HG03196 (cell line): ENCODE results near the gene ENKUR.

Experiments
- ATAC-seq: cut with Tn5 transposase; IDR thresholded peaks from one replicate; pipeline ENCODE4 v1.9.1; 2021; ENCODE audit not compliant: unreplicated experiment

ENKUR gene, protein sequence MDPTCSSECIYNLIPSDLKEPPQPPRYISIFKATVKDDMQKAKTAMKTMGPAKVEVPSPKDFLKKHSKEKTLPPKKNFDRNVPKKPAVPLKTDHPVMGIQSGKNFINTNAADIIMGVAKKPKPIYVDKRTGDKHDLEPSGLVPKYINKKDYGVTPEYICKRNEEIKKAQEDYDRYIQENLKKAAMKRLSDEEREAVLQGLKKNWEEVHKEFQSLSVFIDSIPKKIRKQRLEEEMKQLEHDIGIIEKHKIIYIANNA

DNA sequence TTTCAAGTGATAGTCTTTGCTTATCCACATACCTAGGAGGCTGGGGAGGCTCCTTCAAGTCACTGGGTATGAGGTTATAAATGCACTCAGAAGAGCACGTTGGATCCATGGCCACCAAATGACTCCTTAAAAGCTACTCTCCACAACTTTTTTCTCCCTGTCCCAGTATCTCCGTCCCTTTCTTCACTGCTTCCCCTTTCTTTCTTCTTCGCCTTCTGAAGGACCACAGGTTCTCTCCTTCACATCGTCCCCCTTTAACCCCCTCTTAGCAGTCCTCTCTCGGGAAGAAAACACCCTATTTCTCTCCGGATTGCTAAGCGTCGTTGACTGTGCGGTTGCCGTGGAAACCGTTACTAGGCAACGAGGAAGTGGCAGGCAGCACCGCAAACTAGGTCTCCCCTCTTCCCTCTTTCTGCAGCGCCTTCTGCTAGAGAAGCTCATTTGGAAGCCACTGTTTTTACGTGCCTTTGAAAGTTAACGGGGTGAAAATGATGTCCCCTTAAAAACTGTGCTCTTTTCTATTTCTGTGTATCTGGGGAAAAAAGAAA is at the start of gene ENKUR:
Gene ENKUR (minus strand): TSS at position 331 of the 548 bp plus-strand sequence. CDS start 222 bp downstream, at position 109.
- ATAC-seq, result peak; percentile 63

DNA sequence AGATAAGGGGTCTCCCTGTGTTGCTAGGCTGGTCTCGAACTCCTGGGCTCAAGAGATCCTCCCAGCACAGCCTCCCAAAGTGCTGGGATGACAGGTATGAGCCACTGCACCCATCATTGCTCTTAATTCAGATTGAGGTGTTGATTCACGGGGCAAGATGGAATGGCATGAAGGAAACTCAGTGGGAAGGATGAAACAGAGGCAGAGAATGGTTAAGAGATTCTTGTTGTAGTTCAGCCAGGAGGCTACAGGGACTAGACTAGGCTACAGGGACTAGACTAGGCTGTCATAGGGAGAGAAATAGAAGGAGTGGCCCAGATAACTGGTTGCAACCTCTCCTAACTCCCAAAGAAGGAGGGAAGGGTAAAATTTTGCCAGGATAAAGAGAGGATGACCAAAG is 48.4 kb upstream of the ENKUR start:
- ATAC-seq, result no peak

DNA sequence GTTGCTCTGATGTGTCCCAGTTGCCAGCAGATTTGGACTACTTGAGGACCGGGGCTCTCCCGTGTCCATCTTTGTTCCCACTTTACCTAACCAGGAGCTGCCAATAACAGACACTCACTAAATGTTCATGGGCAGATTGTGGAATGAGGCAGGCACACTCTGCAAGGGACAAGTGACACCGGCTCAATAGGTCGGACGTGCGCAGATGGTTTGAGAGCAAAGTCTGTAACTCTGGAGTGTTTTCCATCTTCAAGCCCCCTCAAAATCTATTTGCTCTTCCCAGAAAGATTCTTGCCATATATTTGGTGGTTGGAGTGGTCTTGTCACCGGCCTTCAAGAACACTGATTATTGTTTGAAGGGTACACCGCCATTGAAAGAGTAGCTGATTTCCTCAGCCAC is 47.7 kb upstream of the ENKUR start:
- ATAC-seq, result no peak

DNA sequence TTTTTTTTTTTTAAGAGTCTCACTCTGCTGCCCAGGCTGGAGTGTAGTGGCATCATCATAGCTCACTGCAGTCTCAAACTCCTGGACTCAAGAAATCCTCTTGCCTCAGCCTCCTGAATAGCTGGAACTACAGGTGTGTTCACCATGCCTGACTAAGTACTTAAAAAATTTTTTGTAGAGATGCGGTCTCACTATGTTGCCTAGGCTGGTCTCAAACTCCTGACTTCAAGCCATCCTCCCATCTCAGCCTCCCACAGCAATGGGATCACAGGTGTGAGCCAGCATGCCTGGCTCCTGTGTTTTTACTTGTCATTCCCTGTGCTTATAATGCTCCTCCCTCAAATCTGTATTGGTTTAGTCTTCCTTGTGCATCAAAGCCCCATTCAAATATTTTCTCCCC is 47.2 kb upstream of the ENKUR start:
- no peak for ATAC-seq

DNA sequence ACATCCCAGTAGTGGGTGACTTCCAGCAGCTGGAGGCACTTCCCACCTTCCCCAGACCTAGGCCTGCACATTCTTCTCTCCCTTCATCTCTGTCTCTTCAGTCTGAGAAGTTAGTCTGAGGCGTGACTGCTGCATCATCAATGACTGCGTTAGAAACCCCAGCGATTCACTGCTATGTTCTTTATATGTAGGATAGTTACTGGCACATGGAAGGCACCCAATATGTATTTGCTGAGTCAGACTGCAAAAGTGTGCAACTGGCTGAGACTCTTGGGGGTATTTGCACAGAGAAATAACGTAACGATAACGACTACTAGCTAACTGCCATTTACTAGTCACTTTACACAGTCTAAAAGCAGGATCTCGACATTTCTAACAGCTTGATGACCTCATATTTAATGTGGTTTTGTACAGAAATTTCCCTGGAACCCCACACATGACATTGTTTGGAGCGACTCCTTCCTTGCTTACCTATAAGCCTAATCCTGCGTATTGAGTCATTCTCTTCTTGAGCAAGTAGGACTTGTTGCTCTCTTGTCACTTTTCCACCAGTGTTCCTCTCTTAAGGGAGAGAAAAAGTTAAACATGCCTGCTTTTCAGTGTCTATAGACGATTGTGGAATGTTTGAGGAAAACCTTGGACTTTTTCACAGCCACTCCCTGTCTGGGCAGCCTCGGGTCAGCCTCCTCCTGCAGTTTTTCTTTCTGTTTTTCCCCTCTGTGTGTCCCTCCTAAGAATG is 45.9 kb upstream of the ENKUR start:
- ATAC-seq, result no peak

DNA sequence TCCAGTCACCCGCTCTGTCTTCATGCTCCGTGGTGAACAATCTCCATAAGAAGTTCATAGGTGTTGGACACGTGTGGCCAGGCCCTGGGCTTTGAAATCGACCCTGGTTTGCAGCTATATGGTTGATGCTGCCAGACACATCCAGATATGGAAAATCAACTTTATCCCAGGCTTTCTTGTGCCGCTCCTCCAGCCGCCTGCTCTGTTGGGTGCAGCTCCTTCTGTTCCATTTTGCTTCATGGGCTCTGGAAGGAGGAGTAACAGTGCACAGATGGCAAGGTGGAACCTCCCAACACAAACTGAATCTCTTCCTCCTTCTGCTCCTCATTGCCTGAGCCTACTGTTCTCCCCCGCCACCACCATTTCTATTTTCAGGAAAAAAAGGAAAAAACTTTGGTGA is 45.2 kb upstream of the ENKUR start:
- ATAC-seq, result no peak

DNA sequence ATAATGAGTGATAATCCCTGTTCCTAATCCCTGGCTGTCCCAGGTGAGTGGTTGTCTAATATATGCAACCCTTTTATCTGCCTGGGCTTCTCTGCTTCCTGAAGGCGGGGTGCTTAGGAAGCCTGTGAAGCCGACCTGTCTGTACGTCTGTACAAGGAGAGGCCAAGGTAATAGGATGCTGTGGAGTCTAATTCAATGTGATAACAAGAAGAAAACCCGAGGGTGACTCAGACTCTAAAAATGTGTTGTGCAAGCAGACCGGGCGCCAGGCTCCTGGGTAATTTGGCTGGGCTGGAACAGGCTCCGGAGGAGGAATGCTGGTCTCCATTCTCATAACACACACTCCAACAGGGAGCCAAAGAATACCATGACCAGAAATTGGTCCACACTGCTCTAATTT is 44.0 kb upstream of the ENKUR start:
- ATAC-seq, result no peak

DNA sequence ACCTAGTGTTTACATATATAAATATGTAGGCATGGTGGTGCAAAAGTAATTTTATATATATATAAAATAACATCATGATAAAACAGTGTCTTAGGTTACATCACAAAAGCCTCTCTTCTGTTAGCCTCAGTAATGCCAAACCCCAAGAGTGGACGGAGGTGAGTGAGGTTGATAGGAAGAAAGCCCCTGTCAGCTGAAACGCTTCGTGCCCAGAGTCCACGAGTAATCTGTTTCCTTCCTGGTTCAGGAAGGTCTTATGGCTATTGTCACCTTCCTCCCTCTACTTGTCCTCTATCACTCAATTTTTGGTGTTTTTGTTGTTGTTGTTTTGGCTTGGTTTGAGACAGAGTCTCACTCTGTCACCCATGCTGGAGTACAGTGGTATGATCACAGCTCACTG is 41.9 kb upstream of the ENKUR start:
- ATAC-seq, result no peak

DNA sequence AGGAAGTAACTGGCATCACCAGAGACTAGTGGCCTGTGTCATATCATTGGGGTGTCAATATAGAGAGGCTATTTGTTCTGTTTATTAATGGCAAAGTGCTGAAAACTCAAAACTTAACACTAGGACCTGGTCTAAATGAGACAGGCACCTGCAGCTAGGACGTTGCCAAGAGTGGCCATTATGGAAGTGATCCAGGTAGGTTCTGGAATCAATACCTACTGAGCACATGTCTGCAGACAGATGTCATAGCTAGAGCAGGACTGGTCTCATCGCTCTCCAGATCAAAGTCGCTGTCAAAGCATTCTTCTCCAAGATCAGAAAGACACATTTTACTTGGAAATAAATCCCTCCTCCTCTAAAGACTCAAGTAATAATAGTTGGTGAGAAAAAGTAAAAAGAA is 40.8 kb upstream of the ENKUR start:
- no peak for ATAC-seq

DNA sequence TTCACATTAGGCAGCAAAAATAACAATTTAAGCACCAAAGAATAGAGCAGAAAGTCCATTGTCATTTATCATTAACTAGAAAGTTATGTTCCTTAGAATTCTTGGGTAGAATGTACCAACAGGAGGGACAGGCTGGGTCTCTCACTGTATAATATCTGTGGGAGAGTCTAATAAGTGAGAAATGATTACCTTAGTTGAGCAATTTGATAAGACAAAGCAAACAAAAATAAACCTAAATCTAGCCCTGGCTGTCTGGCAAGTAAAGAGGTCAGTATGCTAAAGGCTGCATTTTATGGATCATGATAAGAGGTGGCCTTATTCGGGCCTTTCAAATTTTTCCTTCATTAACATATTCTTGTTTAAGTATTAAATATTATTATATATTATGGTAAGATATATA is 36.1 kb upstream of the ENKUR start:
- no peak for ATAC-seq

DNA sequence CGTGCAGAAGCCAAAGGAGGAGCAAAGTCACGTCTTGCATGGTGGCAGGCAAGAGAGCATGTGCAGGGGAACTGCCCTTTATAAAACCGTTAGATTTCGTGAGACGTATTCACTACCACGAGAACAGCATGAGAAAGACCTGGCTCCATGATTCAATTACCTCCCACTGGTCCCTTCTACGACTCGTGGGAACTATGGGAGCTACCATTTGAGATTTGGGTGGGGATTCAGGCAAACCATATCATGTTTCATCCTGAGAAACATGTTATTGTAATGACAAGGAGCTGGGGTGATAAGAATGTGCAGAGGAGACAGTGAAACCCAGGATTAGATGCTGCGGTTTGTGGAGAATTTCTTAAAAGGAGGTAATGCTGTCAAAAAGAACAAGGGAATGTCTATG is 34.4 kb upstream of the ENKUR start:
- ATAC-seq, result no peak

DNA sequence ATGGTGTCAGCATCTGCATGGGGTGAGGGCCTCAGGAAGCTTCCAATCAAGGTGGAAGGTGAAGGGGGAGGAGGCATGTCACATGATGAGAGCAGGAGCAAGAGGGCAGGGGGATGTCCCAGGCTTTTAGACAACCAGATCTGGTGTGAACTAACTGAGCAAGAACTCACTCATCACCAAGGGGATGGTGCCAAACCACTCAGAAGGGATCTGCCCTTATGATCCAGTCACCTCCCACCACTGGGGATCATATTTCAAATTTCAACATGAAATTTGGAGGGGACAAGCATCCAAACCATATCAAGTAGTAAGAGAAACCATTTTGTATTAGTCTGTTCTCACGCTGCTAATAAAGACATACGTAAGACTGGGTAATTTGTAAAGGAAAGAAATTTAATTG is 34.0 kb upstream of the ENKUR start:
- no peak for ATAC-seq

DNA sequence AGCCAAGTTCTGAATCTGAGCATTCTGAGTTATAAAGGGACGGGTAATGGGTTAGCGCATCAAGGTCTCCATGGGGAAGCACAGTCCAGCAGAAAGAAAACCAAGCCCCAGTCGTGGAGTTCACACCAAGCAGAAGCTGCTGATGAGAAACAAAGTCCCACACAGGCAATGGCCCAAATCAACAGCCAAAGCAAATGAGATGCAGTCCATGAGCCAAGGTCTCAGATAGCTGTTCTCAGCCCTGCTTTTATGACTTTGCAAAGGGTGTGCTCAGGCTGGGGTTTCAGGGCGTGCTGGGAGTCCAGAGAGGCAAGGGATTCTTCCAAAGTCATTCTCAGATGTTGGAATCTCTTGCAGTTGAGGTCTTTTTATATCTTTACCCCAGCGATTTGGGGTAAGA is 32.5 kb upstream of the ENKUR start:
- ATAC-seq, result no peak

DNA sequence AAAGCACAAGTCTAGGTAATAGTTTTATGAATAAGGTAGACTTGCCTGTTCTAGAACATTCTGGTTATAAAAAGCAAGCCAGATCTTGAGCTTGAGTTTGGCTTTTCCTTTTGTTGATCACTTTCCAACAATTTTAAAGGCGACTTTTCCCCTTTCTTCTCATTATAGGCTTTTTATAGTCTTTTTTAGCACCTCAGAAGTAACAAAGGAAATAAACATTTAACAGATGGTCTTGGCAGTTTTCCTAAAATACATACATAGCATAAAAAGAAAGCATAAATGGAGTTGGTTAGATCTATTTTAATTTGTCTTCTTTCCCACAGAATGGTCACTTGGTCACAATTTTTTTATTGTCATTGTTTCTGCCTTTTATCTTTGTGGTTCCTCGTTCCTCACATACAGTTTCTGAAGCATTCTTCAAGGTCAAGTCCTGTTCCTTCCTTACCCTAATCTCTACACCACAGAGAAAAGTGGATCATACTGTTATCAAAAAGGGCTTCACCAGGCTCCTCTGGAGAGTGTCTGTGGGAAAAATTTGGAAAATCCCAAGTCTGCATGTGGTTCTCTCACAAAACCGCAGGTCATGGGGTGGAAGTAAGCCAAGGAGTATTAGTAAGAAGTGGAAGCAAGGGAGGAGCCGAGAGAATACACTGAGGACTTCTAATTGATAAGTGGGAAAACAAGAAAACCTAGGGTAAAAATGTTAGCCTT is 31.8 kb upstream of the ENKUR start:
- ATAC-seq, result no peak

DNA sequence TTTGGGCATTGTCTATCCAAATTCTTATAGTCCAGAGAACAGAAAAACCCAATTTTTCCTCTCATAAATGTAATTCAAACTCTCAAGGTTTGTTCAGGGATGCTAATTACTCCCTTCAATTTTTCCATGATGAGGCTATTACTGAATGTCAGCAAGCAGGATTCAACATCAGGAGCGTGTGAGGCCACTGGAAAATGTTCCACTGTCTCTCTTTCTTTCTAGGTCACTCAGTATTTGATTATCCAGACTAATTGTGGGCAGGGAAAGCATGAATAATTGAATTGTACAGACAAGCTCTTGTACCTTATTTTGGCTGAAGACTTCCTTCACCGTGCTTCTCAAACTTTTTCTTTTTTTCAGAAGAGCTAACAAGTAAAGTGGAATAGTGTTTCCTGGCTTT is 31.1 kb upstream of the ENKUR start:
- ATAC-seq, result no peak

DNA sequence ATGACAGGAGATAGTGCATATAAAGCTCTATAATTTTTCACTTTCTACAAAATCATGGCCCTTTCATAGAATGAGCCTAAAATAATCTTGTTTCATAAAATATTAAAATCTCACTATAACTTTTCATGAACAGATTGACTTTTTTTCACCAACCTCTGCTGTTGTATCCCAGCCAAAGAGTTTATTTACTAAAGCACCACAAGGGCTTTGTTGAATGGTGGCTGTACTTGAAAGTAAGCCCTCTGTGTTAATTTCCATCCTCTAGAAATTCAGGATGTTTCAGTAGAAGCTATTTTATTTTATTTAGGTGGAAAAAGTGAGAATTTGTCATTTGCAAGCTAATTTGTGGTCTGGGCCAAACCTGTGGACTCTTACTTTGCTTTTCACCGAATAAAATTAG is 30.7 kb upstream of the ENKUR start:
- ATAC-seq, result no peak

DNA sequence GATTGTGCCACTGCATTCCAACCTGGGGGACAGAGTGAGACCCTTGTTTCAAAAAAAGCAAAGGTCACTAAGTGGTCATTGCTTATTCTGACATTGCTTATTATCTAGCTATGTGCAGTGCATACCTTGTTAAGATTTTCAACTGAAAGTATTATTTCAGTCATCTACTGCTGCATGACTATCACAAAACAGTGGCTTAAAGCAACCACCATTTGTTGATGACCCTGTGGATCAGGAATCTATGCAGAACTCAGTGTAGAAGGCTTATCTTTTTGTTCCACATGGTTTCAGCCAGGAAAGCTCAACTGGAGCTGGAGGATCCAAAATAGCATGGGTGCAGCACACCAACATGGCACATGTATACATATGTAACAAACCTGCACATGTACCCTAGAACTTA is 23.6 kb upstream of the ENKUR start:
- ATAC-seq, result no peak

DNA sequence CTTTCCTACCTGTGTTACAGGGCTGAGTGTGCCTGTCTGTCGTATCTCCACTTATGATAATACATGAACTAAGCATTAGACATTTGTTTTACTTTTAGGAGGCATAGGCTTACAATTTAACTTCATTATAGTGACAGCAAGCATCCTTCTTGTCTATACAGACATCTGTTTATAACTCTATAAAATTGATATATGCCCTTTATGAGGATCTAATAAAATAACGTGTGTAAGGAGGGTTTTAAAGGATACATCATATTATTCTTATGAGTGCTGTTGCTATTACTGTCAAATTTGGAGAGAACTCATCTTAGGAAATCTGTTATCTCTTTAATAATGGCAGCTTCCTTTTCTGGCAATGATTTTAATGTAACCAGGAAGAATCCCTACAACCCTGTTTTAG is 22.4 kb upstream of the ENKUR start:
- no peak for ATAC-seq

DNA sequence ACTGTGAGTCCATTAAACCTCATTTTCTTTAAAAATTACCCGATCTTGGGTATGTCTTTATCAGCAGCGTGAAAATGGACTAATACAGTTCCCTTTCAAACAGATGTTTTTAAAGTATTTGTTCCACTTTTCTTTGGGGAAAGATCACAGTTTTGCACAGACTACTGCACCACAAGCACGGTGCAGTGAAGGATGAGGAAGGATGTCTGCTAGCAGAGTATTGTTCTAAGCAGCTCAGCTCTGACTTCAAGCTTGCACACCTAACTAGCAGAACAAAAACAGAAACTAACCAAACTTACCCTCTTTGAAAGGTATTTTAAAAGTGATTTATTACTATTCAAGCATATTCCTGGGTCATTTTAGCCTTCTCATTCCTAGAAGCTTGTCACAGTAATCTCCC is 20.4 kb upstream of the ENKUR start:
- ATAC-seq, result no peak

DNA sequence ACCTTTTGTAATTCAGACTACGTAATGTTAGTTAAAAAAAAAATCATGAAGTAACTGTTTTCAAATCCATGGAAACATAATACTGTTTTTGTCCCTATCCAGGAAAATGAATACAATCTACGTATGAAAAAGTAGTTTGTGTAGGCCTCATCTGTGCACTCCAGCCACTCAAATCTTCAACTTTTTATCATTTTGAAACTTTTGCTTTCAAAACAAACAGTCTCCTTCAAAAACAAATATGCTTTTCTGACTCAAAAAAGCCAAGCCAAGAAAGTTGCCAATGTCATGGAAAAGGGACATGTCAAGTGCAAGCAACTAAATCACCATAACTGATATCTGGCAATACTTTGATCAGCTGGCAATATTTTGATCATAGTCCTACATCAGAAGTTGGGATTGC is 13.6 kb upstream of the ENKUR start:
- no peak for ATAC-seq

DNA sequence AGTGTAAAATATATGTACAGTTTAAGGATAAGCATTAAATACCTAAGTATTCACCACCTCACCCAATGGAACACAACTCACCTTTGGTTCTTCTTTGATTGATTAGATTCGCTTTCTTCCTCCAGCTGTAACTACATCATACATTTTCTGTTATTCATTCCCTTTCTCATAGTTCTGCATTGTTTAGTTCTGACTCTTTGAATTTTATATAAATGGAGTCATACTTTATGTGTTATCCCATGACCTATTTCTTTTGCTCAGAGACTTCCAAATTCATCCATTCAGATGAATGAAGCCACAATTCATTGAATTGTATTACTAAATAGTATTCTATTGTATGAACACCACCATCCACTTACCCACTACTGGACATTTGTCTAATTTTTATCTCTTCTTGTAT is 12.8 kb upstream of the ENKUR start:
- no peak for ATAC-seq

DNA sequence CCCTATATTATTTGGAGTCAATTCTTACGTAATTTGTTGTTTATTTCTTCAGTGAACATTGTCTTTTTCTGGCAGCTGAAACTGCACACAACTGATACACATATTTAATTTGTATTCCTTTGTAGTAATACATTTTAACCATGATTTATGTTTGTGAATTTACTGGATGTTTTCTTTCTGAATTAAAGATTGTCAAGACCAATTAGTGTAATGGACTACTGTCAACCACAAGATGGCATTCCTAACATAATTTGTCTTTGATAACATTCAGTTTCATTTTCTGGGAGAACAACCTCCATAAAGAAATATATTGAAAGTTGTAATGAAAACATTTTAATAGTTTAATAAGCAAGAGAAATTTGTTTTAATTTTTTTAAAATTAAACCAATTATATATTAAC is 10.5 kb upstream of the ENKUR start:
- ATAC-seq, result no peak
